ENCODE measurements around the gene ZC3H8.
"Not testable (repeated sequence)": the region's sequence is repeated elsewhere in the genome, so short reads cannot be mapped to it uniquely, and the experiment has no call there.

ZC3H8 gene

DNA sequence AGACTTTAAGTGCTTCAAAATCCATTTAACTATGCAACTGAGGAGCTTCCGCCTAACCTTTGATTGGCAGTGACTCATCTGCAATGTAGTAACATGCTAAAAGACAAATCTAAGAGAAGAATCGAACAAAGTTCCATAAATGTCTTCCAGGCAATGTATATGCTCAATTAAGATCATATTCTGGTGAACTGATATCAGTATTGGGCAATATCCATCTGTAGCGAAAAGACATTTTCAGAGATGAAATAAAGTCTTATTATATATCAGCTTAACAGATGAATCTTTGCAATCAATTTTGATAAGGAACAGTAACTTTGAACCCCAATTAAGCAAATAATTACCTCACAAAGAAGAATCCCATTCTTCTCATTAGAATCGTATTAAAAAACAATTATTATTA, 11.6 kb downstream of the ZC3H8 start:
- Mint-ChIP-seq H3K4me3 (no peak overlapping the region), H3K27ac (no peak overlapping the region), H3K36me3 (ENCODE audit: low read depth) (peaks cover 91% of the 10 kb centered on the region), H3K4me1 (ENCODE audit: low read depth) (peaks cover 40% of the 10 kb centered on the region), H3K27me3 (no peaks in the 10 kb centered on the region), H3K9me3 (no peaks in the 10 kb centered on the region)
- no peak for DNase-seq

DNA sequence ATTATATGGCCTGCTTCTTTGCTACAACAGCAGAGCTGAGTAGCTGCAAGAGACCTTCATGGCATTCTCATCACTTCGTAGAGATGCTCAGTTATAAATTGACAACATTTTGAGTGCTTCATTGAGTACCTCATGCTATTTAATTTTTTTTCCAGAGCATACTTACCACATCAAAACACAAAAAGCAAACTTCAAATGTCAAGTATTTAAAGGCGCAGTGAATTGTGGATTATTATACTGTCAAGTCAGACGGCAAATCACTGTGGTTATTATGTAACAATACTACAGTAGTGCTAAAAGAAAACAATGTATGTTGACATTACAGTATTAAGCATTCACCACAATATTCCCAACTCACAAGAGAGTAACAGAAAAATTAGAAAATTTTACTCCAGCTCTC, 12.5 kb downstream of the ZC3H8 start:
- Mint-ChIP-seq H3K36me3 (ENCODE audit: low read depth) (peaks cover 91% of the 10 kb centered on the region), H3K27ac (no peak overlapping the region), H3K27me3 (no peaks in the 10 kb centered on the region), H3K4me1 (ENCODE audit: low read depth) (peaks cover 40% of the 10 kb centered on the region), H3K4me3 (no peak overlapping the region), H3K9me3 (no peaks in the 10 kb centered on the region)
- DNase-seq: no peak

DNA sequence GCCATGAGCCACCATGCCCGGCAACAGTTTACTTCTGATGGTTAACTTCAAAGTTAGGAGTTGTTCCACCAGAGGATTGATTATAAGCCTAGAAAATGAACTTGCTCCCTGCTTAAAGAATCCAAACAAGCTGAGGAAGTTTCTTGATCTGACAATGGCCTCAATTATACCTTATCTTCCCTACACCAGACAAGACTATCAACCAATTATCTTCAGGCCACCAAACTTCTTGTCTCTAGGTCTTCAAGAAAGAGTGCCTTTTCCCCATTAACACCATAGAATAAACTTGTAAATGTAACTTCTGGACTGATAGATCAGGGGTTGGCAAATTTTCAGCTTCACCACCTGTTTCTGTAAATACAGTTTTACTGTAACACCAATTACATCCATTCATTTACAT, 15.0 kb downstream of the ZC3H8 start:
- Mint-ChIP-seq H3K27me3 (no peaks in the 10 kb centered on the region), H3K9me3 (no peaks in the 10 kb centered on the region), H3K4me1 (ENCODE audit: low read depth) (peaks cover 26% of the 10 kb centered on the region), H3K36me3 (ENCODE audit: low read depth) (peaks cover 89% of the 10 kb centered on the region), H3K4me3 (no peak overlapping the region), H3K27ac (no peak overlapping the region)
- no peak for DNase-seq

DNA sequence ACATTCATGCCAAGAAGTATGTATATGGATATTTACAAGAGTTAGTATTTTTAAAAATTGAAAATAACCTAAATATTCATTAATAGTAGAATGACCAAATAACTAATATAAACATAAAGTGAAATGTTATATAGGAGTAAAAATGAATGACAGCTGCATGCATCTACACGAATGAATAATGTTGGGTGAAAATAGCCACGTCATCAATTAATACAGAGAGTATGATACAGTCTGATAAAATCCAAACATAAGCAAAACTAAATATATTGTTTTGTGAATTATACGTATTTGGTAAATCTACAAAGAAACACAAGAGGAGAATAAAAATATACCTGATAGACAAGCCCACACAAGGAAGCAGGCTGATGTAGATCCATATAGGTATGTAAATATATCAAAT, 24.5 kb downstream of the ZC3H8 start:
- DNase-seq: no peak
- Mint-ChIP-seq H3K36me3 (ENCODE audit: low read depth) (peaks cover 89% of the 10 kb centered on the region), H3K9me3 (no peaks in the 10 kb centered on the region), H3K27me3 (no peaks in the 10 kb centered on the region), H3K4me1 (ENCODE audit: low read depth) (no peaks in the 10 kb centered on the region), H3K4me3 (no peak overlapping the region), H3K27ac (no peak overlapping the region)

DNA sequence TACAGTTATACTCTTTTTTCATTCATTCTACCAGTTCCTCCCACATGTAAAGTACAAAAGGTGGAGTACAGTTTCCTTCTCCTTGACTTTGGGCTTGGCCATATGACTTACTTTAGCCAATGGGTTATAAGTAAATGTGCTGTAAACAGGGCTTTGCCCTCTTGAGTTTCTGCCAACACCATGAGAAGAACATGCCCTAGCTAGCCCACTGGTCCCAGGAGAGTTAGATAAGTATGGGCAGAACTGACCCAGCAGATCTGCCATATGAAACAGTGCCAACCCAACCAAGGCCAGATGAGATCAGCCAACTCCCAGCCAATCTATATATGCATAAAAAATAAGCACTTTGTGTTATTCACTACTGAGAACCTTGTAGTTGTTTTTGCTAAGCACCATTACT, 25.5 kb downstream of the ZC3H8 start:
- no peak overlapping the region for H3K4me3 Mint-ChIP-seq
- no peak for DNase-seq
- H3K9me3 Mint-ChIP-seq: no peaks in the 10 kb centered on the region
- no peak overlapping the region for H3K27ac Mint-ChIP-seq
- H3K27me3 Mint-ChIP-seq: no peaks in the 10 kb centered on the region
- H3K4me1 Mint-ChIP-seq (ENCODE audit: low read depth): no peaks in the 10 kb centered on the region
- H3K36me3 Mint-ChIP-seq (ENCODE audit: low read depth): peaks cover 92% of the 10 kb centered on the region

DNA sequence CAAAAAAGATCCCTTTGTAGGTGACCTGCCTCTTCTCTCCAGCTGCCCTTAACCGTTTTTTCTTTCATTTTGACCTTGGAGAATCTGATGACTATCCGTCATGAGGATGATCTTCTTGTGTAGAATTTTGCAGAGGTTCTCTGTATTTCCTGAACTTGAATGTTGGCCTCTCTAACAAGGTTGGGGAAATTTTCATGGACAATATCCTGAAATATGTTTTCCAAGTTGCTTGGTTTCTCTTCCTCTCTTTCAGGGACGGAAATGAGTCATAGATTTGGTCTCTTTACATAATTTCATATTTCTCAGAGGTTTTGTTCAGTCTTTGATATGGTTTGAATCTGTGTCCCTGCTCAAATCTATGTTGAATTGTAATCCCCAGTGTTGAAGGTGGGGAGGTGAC, 34.0 kb downstream of the ZC3H8 start:
- H3K4me1 Mint-ChIP-seq (ENCODE audit: low read depth): peaks cover 9% of the 10 kb centered on the region
- no peak overlapping the region for H3K4me3 Mint-ChIP-seq
- H3K36me3 Mint-ChIP-seq (ENCODE audit: low read depth): peaks cover 30% of the 10 kb centered on the region
- no peak overlapping the region for H3K27ac Mint-ChIP-seq
- DNase-seq: no peak
- H3K27me3 Mint-ChIP-seq: no peaks in the 10 kb centered on the region
- H3K9me3 Mint-ChIP-seq: peaks cover 14% of the 10 kb centered on the region

DNA sequence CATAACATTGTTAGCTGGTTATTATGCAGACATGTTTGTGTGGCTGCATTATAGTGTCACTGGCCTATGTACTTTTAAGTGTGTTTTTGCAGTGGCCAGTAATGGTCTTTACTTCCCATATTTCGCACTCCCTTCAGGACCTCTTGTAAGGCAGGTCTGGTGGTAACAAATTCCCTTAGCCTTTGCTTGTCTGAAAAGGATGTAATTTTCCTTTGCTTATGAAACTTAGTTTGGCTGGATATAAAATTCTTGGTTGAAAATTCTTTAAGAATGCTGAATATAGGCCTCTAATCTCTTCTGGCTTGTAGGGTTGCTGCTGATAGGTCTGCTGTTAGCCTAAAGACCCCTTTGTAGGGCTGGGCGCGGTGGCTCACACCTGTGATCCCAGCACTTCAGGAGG, 34.7 kb downstream of the ZC3H8 start:
- H3K27me3 Mint-ChIP-seq: no peaks in the 10 kb centered on the region
- H3K27ac Mint-ChIP-seq: no peak overlapping the region
- no peak for DNase-seq
- no peak overlapping the region for H3K4me3 Mint-ChIP-seq
- H3K4me1 Mint-ChIP-seq (ENCODE audit: low read depth): peaks cover 9% of the 10 kb centered on the region
- peaks cover 14% of the 10 kb centered on the region for H3K9me3 Mint-ChIP-seq
- H3K36me3 Mint-ChIP-seq (ENCODE audit: low read depth): peaks cover 25% of the 10 kb centered on the region

DNA sequence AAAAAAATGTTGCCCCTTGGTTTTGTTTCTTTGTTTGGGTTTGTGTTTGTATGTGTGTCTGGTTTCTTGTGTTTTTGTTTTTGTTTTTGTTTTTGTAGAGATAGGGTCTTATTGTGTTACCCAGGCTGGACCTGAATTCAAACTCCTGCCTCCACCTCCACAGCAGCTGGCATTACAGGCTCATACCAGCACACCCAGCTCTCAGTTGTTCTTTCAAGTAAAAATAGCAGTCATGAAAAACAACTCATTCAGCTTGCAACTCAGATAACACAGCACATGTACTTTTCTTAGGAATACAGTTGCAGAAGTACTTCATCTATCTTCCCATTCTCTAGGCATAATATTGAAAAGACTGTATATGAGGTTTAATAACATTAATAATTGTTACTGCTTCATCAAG, 37.0 kb downstream of the ZC3H8 start:
- Mint-ChIP-seq H3K4me3 (no peak overlapping the region), H3K4me1 (ENCODE audit: low read depth) (peaks cover 9% of the 10 kb centered on the region), H3K9me3 (peaks cover 14% of the 10 kb centered on the region), H3K27ac (no peak overlapping the region), H3K27me3 (no peaks in the 10 kb centered on the region), H3K36me3 (ENCODE audit: low read depth) (peaks cover 30% of the 10 kb centered on the region)
- DNase-seq: no peak

DNA sequence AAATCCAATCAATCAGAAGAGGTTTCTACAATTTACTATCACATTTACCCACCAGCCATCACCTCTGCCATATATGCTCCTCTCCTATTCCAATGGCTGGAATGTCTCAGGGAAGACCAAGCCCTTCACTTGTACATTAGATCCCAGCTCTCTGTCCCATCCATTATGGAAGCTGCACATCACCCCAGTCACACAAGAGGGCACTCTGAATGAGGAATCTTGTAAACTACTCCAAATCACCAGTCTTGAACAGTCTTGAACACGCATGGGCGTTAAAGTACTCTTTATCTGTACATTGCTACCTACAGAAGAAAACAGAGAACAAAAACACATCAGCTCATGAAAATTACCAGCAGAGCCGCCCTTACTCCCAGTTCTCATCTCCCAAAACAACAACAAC, 38.7 kb downstream of the ZC3H8 start:
- no peak for DNase-seq

DNA sequence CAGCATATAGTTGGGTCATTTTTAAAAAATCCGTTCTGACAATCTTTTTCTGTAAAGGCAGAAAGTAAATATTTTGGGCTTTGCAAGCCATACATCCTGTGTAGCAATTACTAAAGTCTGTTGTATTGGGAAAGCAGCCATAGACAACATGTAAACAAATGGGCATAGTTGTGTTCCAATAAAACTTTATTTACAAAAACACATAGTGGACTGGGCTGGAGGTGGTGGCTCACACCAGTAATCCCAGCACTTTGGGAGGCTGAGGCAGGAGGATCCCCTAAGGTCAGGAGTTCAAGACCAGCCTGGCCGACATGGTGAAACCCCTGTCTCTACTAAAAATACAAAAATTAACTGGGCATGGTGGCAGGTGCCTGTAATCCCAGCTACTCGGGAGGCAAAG, 46.9 kb downstream of the ZC3H8 start:
- H3K27me3 Mint-ChIP-seq; H3K4me1 Mint-ChIP-seq (ENCODE audit: low read depth); H3K27ac Mint-ChIP-seq; DNase-seq; H3K4me3 Mint-ChIP-seq: not testable (repeated sequence)
- peaks cover 13% of the 10 kb centered on the region for H3K9me3 Mint-ChIP-seq
- H3K36me3 Mint-ChIP-seq (ENCODE audit: low read depth): peaks cover 56% of the 10 kb centered on the region

More for the DNA sequence above, 38.7 kb downstream of the ZC3H8 start:
- no peak overlapping the region for H3K27ac Mint-ChIP-seq
- peaks cover 44% of the 10 kb centered on the region for H3K36me3 Mint-ChIP-seq (ENCODE audit: low read depth)
- H3K27me3 Mint-ChIP-seq: no peaks in the 10 kb centered on the region
- peaks cover 2% of the 10 kb centered on the region for H3K4me1 Mint-ChIP-seq (ENCODE audit: low read depth)
- no peak overlapping the region for H3K4me3 Mint-ChIP-seq
- H3K9me3 Mint-ChIP-seq: peaks cover 6% of the 10 kb centered on the region

DNA sequence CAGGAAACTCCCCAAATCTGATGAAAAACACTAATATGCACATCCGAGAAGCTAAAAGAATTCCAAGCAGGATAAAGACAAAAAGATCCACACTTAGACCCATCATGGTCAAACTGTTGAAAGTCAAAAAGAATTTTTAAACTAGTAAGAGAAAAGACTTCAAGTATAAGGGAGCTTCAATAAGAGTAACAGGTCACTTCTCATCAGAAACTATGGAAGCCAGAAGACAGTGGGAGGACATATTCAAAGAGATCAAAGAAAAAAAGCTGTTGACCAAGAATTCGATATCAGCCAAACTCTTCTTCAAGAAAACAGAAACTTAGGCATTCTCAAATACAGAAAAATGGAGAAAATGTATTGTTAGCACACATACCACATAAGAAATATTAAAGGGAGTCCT, 50.4 kb downstream of the ZC3H8 start:
- H3K36me3 Mint-ChIP-seq (ENCODE audit: low read depth): peaks cover 47% of the 10 kb centered on the region
- peaks cover 5% of the 10 kb centered on the region for H3K4me1 Mint-ChIP-seq (ENCODE audit: low read depth)
- H3K9me3 Mint-ChIP-seq: peaks cover 17% of the 10 kb centered on the region
- no peaks in the 10 kb centered on the region for H3K27me3 Mint-ChIP-seq
- no peak overlapping the region for H3K27ac Mint-ChIP-seq
- H3K4me3 Mint-ChIP-seq: no peak overlapping the region
- no peak for DNase-seq

DNA sequence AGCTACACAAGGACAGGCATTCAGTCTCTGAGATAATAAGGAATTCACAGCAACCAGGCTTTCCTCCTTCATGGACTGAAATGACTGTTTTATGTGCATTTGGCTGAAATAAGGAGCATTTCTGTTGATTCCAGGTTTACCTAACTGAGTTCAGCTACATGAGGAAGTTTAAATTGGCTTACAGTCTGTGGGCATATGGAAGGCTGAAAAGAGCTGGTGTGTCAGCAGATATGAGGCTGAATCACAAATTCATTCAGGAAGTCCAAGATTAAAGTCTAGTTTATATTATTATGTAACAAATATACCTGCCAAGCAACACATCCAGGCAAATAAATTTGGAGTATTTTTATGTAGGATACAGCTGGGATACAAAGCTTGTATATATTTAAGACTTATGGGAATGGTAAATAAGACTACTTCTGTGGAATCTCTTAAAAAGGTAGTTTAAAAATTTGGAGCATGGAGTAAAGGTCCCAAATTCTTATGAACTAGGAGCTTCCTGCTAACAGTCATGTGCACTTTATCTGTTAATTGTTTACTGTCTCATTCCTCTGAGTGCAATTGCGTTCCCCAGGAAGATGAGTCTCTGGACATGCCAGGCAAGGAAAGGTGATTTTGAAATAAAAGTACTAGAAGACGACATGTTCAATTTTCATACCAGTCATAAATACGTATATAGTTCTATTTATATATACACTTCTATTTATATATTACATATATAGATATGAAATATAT, 53.0 kb downstream of the ZC3H8 start:
- H3K27me3 Mint-ChIP-seq: no peaks in the 10 kb centered on the region
- DNase-seq: no peak
- peaks cover 12% of the 10 kb centered on the region for H3K4me1 Mint-ChIP-seq (ENCODE audit: low read depth)
- H3K9me3 Mint-ChIP-seq: peaks cover 17% of the 10 kb centered on the region
- no peak overlapping the region for H3K4me3 Mint-ChIP-seq
- peaks cover 45% of the 10 kb centered on the region for H3K36me3 Mint-ChIP-seq (ENCODE audit: low read depth)
- no peak overlapping the region for H3K27ac Mint-ChIP-seq

DNA sequence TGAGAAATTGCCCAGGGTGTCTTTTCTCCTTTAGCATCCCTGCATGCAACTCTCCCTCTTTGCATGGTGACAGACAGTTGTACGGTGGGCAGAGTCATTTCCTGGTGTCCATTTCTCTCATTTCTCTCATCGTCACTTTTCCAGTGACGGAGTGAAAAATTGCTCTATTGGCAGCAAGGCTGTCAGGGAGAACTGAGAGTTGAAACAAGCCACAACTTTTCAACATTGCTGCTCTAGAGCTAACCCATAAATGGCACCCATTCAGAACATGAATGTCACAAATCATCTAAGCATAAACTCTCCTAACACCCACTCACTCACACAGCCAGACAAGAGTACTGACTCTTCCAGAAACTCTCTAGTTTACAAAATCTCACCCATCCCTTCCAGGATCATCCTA, 55.7 kb downstream of the ZC3H8 start:
- Mint-ChIP-seq H3K27me3 (no peaks in the 10 kb centered on the region), H3K4me3 (no peak overlapping the region), H3K4me1 (ENCODE audit: low read depth) (peaks cover 30% of the 10 kb centered on the region), H3K9me3 (peaks cover 12% of the 10 kb centered on the region), H3K27ac (no peak overlapping the region), H3K36me3 (ENCODE audit: low read depth) (peaks cover 52% of the 10 kb centered on the region)
- no peak for DNase-seq

DNA sequence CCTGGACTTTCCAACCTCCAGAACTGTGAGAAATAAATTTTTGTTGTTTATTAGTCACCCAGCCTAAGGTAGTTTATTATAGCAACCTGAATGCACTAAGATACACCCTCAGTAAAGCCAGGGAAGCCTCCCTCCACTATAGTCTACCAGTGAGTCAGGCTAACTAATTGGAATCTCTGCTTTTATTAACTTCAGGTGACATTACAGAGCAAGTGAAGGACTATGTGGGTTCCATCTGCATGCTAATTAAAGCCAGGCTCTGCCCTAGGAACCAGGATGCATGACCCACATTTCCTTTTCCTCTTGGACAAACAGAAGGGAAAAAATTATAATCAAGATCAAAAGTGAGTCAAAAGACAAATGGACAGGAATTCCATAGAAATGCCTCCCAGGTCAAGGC, 56.1 kb downstream of the ZC3H8 start:
- no peak overlapping the region for H3K27ac Mint-ChIP-seq

DNA sequence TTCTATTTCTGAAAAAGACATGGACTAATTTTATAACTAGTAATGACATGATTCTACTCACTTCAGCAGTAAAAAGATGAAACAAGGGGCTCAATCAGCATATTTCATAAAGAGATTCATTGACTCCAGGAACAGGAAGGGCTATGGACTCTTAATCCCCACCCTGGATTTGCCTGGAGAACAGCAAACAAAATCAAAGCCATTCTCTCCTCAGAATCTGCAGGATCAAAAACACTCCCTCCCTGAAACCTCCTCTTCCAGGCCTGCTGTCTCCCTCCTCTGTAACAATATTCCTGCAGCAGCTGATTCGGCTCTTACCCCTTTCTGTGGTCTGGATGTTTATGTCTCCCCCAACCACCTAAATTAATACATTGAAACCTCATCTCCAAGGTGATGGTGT, 57.0 kb downstream of the ZC3H8 start:
- H3K36me3 Mint-ChIP-seq (ENCODE audit: low read depth): peaks cover 44% of the 10 kb centered on the region
- no peak overlapping the region for H3K27ac Mint-ChIP-seq
- H3K4me1 Mint-ChIP-seq (ENCODE audit: low read depth): peaks cover 38% of the 10 kb centered on the region
- H3K4me3 Mint-ChIP-seq: no peak overlapping the region
- H3K27me3 Mint-ChIP-seq: no peaks in the 10 kb centered on the region
- peaks cover 4% of the 10 kb centered on the region for H3K9me3 Mint-ChIP-seq
- DNase-seq: no peak

More for the DNA sequence above, 56.1 kb downstream of the ZC3H8 start:
- Mint-ChIP-seq H3K4me3 (no peak overlapping the region), H3K9me3 (peaks cover 11% of the 10 kb centered on the region), H3K27me3 (no peaks in the 10 kb centered on the region), H3K36me3 (ENCODE audit: low read depth) (peaks cover 51% of the 10 kb centered on the region), H3K4me1 (ENCODE audit: low read depth) (peaks cover 34% of the 10 kb centered on the region)
- DNase-seq: no peak

DNA sequence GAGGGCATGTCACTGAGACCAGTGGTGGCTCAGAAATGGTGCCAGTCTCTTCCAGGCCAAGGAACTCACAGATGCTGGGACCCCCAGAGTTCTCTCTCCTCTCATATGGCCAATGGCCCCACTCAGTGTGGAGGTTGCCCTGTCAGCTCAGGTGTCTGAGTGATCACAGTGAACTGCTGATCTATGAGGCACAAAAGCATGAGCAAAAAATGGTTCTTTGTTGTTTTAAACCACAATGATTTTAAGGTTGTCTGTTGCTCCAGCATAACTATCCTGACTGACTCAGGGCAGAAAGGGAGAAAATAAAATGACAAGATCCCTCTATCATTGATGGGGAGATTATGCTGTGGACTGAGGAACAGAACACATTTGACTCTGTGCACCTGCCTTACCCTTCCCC, 58.9 kb downstream of the ZC3H8 start:
- no peak for DNase-seq
- H3K36me3 Mint-ChIP-seq (ENCODE audit: low read depth): peaks cover 46% of the 10 kb centered on the region
- no peak overlapping the region for H3K4me3 Mint-ChIP-seq
- no peak overlapping the region for H3K27ac Mint-ChIP-seq
- no peaks in the 10 kb centered on the region for H3K9me3 Mint-ChIP-seq
- H3K27me3 Mint-ChIP-seq: no peaks in the 10 kb centered on the region
- peaks cover 50% of the 10 kb centered on the region for H3K4me1 Mint-ChIP-seq (ENCODE audit: low read depth)
